ENCODE measurements around the gene CCNDBP1. TPM values are rescaled to one million over a fixed set of nuclear protein-coding genes. Genes with fewer than 3 reads are reported as not detected.
A peak's percentile ranks its signal among the peaks of the same experiment; 100 is the strongest.

Gene CCNDBP1
- total RNA-seq, 1 experiment from 2014 or later = 39.8 TPM

DNA sequence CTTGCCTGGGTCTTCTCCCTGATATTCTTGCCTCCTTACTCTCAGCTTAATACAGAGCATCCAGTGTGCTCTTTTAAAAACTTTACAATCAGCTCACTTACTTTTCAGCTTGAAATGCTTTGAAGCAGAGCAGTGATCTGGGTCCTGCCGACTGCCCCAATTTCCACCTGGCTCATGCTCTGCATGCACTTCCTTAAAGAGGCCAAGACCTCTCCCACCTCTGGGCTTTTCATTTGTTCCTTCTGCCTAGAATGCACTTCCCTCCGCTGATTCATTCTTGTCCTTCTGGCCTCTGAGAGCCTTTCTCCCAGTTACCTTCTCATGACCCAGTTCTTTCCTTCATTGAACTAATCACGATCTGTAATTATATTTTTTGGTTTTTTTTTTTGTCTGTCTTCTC is 1.9 kb upstream of the CCNDBP1 start:
- H3K9me3 ChIP-seq (ENCODE audit: control insufficient read depth in 1 of 2, insufficient read depth in 1 of 2, low read depth in 1 of 2, low read length in 2 of 2) = no peaks in the 10 kb centered on the region
- no peaks in the 10 kb centered on the region for H3K9me2 ChIP-seq (ENCODE audit: insufficient read depth)
- H3K36me3 ChIP-seq (ENCODE audit: control insufficient read depth in 1 of 2, insufficient read depth in 2 of 2, low read length in 2 of 2) = no peaks in the 10 kb centered on the region; a peak in 1 of 4 replicates
- CTCF ChIA-PET = interaction anchor here (1.3 kb wide), 1 partner anchor 21 kb away, joined by 4 read pairs; no protein-coding TSS in a partner anchor
- TF ChIP-seq CEBPB (IDR thresholded peaks at IDR 0.05; ENCODE audit: low read depth) (no peak), POLR2A (IDR thresholded peaks at IDR 0.05; ENCODE audit: borderline replicate concordance, extremely low read depth, insufficient read depth, insufficient read length) (no peak), ZFX (IDR thresholded peaks at IDR 0.05) (no peak), SP1 (IDR thresholded peaks at IDR 0.05; ENCODE audit: low read depth) (no peak), ZNF274 (IDR thresholded peaks at IDR 0.05; ENCODE audit: low read depth, low read length) (no peak), FOSL1 (IDR thresholded peaks at IDR 0.05; ENCODE audit: low read depth) (no peak), ELF1 (IDR thresholded peaks at IDR 0.05; ENCODE audit: borderline replicate concordance, low read depth) (no peak), EGR1 (IDR thresholded peaks at IDR 0.05; ENCODE audit: low read depth) (no peak), JUND (IDR thresholded peaks at IDR 0.05) (no peak)
- no peak overlapping the region for H3K4me3 ChIP-seq (replicated peaks in 1 of 2; ENCODE audit: low read depth in 1 of 2, low read length in 2 of 2)
- DNase-seq (ENCODE audit: low read depth, low spot score) = no peak
- no peak for ATAC-seq
- H4K20me1 ChIP-seq (ENCODE audit: insufficient read depth) = no peaks in the 10 kb centered on the region
- BruUV-seq (replicated peaks) = no TSS peak
- POLR2A ChIA-PET = no interaction called here
- intact Hi-C loops (cut with micrococcal nuclease) = no loop called here
- peaks cover 10 to 19% of the 10 kb centered on the region in 2 experiments for H3K4me1 ChIP-seq (ENCODE audit: control insufficient read depth in 1 of 2, insufficient read depth in 2 of 2, low read length in 2 of 2)
- no peaks in the 10 kb centered on the region; the same call in 1 of the 2 replicates for H3K79me2 ChIP-seq (ENCODE audit: insufficient read depth, low read length)
- no peak overlapping the region for H3K27ac ChIP-seq (ENCODE audit: low read depth, low read length)
- no peak overlapping the region for H2AFZ ChIP-seq (ENCODE audit: low read depth, low read length, poor library complexity, severe bottlenecking)
- H3K9ac ChIP-seq (ENCODE audit: low read length) = no peak overlapping the region
- H3K4me2 ChIP-seq (ENCODE audit: low read length) = no peak overlapping the region
- no peaks in the 10 kb centered on the region for H3K27me3 ChIP-seq (ENCODE audit: insufficient read depth, low read length)
- RAD21 ChIA-PET (ENCODE audit: low non-redundant PET in 1 of 2, low total read pairs in 2 of 2, uncharacterized antibody in 2 of 2, unreplicated experiment in 2 of 2) = no interaction called here

DNA sequence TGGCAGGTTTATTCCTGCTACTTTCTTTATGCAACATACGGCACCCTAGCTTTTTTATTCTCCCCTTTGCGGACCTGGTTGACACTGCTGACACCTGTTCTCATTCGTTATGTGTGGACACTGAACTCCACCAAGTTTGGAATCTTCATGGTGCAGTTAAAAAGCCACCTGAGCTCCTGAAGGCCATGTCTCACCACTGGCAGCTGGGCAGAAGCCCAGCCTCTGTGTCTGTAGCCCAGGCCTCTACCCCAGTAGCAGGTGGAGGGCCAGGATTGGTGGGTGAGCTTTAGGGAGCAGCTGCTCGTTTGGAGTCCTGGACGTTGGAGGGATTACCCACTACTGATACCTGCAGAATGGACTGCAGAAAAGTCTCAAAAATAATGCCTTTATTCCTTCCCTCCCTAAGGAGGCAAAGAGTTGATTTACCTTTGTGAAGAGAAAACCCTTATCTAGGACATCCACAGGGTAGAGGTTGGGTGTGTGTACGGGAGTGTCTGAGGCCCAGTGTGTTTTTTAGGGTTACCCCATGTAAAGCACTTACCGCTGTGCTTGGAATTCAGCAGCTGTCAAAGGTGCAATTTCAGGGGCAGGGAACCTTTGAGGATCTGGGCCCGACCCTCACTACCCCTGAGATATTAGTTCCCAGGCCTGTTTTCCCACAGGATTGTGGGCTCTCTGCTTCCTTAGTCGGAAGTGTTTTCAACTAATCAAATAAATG is 637 bp upstream of the CCNDBP1 start:
- DNase-seq (ENCODE audit: low read depth, low spot score) (no peak), ATAC-seq (no peak)
- H4K20me1 ChIP-seq (ENCODE audit: insufficient read depth) = no peaks in the 10 kb centered on the region
- H3K9me3 ChIP-seq (ENCODE audit: control insufficient read depth in 1 of 2, insufficient read depth in 1 of 2, low read depth in 1 of 2, low read length in 2 of 2) = no peaks in the 10 kb centered on the region
- H3K27me3 ChIP-seq (ENCODE audit: insufficient read depth, low read length) = no peaks in the 10 kb centered on the region
- no peaks in the 10 kb centered on the region for H3K9me2 ChIP-seq (ENCODE audit: insufficient read depth)
- intact Hi-C loops (cut with micrococcal nuclease) = loop anchor here (5.0 kb wide), 2 partner anchors 52 to 98 kb away; partner anchors contain the start of gene TMEM62
- TF ChIP-seq POLR2A (IDR thresholded peaks at IDR 0.05; ENCODE audit: borderline replicate concordance, extremely low read depth, insufficient read depth, insufficient read length) = no peak
- TF ChIP-seq, protein P1, sequence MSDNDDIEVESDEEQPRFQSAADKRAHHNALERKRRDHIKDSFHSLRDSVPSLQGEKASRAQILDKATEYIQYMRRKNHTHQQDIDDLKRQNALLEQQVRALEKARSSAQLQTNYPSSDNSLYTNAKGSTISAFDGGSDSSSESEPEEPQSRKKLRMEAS (IDR thresholded peaks at IDR 0.05) = no peak
- TF ChIP-seq JUND (IDR thresholded peaks at IDR 0.05) = no peak
- no peak for TF ChIP-seq TCF7L2 (IDR thresholded peaks at IDR 0.05; ENCODE audit: borderline replicate concordance, extremely low read depth, insufficient read depth, insufficient read length)
- no peak for TF ChIP-seq SIN3A (IDR thresholded peaks at IDR 0.05; ENCODE audit: low read depth)
- H3K79me2 ChIP-seq (ENCODE audit: insufficient read depth, low read length) = no peaks in the 10 kb centered on the region; the same call in 1 of the 2 replicates
- BruUV-seq (replicated peaks) = no TSS peak
- CTCF ChIA-PET = interaction anchor here (1.3 to 2.1 kb wide), 2 partner anchors 20 kb away, joined by 4 to 14 read pairs; no protein-coding TSS in a partner anchor
- RAD21 ChIA-PET (ENCODE audit: low non-redundant PET in 1 of 2, low total read pairs in 2 of 2, uncharacterized antibody in 2 of 2, unreplicated experiment in 2 of 2) = no interaction called here
- 0 out of 2 replicates have a peak overlapping the region, but pooled peaks have one; percentile 68 for H3K9ac ChIP-seq (ENCODE audit: low read length)
- peak overlapping the region; percentile 75 to 82; a peak in 3 of 4 replicates for H3K4me3 ChIP-seq (replicated peaks in 1 of 2; ENCODE audit: low read depth in 1 of 2, low read length in 2 of 2)
- no peak overlapping the region for H2AFZ ChIP-seq (ENCODE audit: low read depth, low read length, poor library complexity, severe bottlenecking)
- H3K4me1 ChIP-seq (ENCODE audit: control insufficient read depth in 1 of 2, insufficient read depth in 2 of 2, low read length in 2 of 2) = peaks cover 10 to 19% of the 10 kb centered on the region in 2 experiments
- H3K27ac ChIP-seq (ENCODE audit: low read depth, low read length) = peak overlapping the region; percentile 21; the same call in 1 of the 2 replicates
- POLR2A ChIA-PET = no interaction called here
- H3K4me2 ChIP-seq (ENCODE audit: low read length) = peak overlapping the region; percentile 92
- H3K36me3 ChIP-seq (ENCODE audit: control insufficient read depth in 1 of 2, insufficient read depth in 2 of 2, low read length in 2 of 2) = peaks cover 0 to 3% of the 10 kb centered on the region in 2 experiments; a peak in 2 of 4 replicates
